HEK293 (cell line): Measurements from ENCODE around the gene PPFIA2.

Experiments
- OVOL3 ChIP-seq: fragments of 450-650 bp; formaldehyde crosslinking; IDR thresholded peaks from 2 replicates; pipeline ENCODE4 v1.5.1; 2016; ENCODE audit warnings: missing biosample characterization, missing genetic modification characterization
- PATZ1 ChIP-seq: fragments of 450-650 bp; formaldehyde crosslinking; IDR thresholded peaks from 2 replicates; pipeline ENCODE4 v1.5.1; 2016; ENCODE audit warnings: missing biosample characterization, missing genetic modification characterization
- RBAK ChIP-seq: fragments of 450-650 bp; formaldehyde crosslinking; IDR thresholded peaks from 2 replicates; pipeline ENCODE4 v1.5.1; 2016; ENCODE audit warnings: missing biosample characterization, missing genetic modification characterization
- REPIN1 ChIP-seq: fragments of 450-650 bp; formaldehyde crosslinking; IDR thresholded peaks from 2 replicates; pipeline ENCODE4 v1.5.1; 2017; ENCODE audit warnings: missing biosample characterization, missing genetic modification characterization, low read depth
- ZBTB49 ChIP-seq: fragments of 450-650 bp; formaldehyde crosslinking; IDR thresholded peaks from 2 replicates; pipeline ENCODE4 v1.5.1; 2016; ENCODE audit warnings: missing biosample characterization, missing genetic modification characterization, low read depth
- ZBTB6 ChIP-seq: fragments of 450-650 bp; formaldehyde crosslinking; IDR thresholded peaks from 2 replicates; pipeline ENCODE4 v1.5.1; 2017; ENCODE audit warnings: missing biosample characterization, missing genetic modification characterization
- ZBTB8A ChIP-seq: fragments of 450-650 bp; formaldehyde crosslinking; IDR thresholded peaks from 2 replicates; pipeline ENCODE4 v1.5.1; 2016; ENCODE audit warnings: missing biosample characterization, missing genetic modification characterization
- ZNF169 ChIP-seq: fragments of 450-650 bp; formaldehyde crosslinking; IDR thresholded peaks from 2 replicates; pipeline ENCODE4 v1.5.1; 2016; ENCODE audit warnings: missing biosample characterization, missing genetic modification characterization
- ZNF501 ChIP-seq: fragments of 450-650 bp; formaldehyde crosslinking; IDR thresholded peaks from 2 replicates; pipeline ENCODE4 v1.5.1; 2016; ENCODE audit warnings: missing biosample characterization, missing genetic modification characterization
- ZNF76 ChIP-seq: fragments of 450-650 bp; formaldehyde crosslinking; IDR thresholded peaks from 2 replicates; pipeline ENCODE4; 2016; ENCODE audit warnings: low read depth, missing biosample characterization, missing genetic modification characterization, borderline replicate concordance
- TF ChIP-seq, protein P1 (sequence below): fragments of 450-650 bp; formaldehyde crosslinking; IDR thresholded peaks from 2 replicates; pipeline ENCODE4 v1.5.1; 2016; ENCODE audit warnings: missing biosample characterization, missing genetic modification characterization
- TF ChIP-seq, protein P2 (sequence below): fragments of 450-650 bp; IDR thresholded peaks from 2 replicates; pipeline ENCODE4 v1.5.1; 2018; ENCODE audit warnings: missing biosample characterization, mild to moderate bottlenecking, missing genetic modification characterization

DNA sequence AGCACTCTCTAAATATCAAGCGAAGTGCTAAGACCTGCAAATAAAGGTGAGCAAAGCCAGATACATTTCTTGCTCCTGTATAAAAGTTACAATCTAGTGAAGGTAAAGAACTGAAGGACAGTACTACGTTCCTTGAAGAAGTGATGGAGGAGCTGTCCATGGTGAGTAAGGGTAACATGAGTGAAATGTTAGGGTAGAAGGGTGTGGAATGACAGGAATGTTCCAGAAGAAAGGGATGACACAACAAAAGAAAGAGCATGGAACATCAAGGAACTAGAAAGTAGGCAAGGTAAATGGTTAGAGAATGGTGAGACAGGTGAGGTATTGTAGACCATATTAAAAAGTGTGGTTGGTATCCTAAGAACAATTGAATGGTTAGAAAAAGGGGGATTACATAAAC, 408.8 kb downstream of the PPFIA2 start:
- TF ChIP-seq, protein P1, sequence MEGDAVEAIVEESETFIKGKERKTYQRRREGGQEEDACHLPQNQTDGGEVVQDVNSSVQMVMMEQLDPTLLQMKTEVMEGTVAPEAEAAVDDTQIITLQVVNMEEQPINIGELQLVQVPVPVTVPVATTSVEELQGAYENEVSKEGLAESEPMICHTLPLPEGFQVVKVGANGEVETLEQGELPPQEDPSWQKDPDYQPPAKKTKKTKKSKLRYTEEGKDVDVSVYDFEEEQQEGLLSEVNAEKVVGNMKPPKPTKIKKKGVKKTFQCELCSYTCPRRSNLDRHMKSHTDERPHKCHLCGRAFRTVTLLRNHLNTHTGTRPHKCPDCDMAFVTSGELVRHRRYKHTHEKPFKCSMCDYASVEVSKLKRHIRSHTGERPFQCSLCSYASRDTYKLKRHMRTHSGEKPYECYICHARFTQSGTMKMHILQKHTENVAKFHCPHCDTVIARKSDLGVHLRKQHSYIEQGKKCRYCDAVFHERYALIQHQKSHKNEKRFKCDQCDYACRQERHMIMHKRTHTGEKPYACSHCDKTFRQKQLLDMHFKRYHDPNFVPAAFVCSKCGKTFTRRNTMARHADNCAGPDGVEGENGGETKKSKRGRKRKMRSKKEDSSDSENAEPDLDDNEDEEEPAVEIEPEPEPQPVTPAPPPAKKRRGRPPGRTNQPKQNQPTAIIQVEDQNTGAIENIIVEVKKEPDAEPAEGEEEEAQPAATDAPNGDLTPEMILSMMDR (tag by site-specific recombination), result no peak
- TF ChIP-seq ZBTB8A (tag by site-specific recombination) (no peak), ZNF169 (no peak), ZNF501 (tag by site-specific recombination) (no peak), ZNF76 (no peak), OVOL3 (tag by site-specific recombination) (no peak), PATZ1 (tag by site-specific recombination) (no peak), REPIN1 (no peak), ZBTB49 (tag by site-specific recombination) (no peak), ZBTB6 (tag by site-specific recombination) (no peak), RBAK (no peak)
- TF ChIP-seq, protein P2, sequence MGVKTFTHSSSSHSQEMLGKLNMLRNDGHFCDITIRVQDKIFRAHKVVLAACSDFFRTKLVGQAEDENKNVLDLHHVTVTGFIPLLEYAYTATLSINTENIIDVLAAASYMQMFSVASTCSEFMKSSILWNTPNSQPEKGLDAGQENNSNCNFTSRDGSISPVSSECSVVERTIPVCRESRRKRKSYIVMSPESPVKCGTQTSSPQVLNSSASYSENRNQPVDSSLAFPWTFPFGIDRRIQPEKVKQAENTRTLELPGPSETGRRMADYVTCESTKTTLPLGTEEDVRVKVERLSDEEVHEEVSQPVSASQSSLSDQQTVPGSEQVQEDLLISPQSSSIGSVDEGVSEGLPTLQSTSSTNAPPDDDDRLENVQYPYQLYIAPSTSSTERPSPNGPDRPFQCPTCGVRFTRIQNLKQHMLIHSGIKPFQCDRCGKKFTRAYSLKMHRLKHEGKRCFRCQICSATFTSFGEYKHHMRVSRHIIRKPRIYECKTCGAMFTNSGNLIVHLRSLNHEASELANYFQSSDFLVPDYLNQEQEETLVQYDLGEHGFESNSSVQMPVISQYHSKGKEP (tag by site-specific recombination), result no peak
